ENCODE data around the gene UNKL. TPM values are rescaled to one million over a fixed set of nuclear protein-coding genes. Genes with fewer than 3 reads are reported as not detected.

UNKL gene
- total RNA-seq, 1 experiment from 2014 or later = 6.5 TPM

DNA sequence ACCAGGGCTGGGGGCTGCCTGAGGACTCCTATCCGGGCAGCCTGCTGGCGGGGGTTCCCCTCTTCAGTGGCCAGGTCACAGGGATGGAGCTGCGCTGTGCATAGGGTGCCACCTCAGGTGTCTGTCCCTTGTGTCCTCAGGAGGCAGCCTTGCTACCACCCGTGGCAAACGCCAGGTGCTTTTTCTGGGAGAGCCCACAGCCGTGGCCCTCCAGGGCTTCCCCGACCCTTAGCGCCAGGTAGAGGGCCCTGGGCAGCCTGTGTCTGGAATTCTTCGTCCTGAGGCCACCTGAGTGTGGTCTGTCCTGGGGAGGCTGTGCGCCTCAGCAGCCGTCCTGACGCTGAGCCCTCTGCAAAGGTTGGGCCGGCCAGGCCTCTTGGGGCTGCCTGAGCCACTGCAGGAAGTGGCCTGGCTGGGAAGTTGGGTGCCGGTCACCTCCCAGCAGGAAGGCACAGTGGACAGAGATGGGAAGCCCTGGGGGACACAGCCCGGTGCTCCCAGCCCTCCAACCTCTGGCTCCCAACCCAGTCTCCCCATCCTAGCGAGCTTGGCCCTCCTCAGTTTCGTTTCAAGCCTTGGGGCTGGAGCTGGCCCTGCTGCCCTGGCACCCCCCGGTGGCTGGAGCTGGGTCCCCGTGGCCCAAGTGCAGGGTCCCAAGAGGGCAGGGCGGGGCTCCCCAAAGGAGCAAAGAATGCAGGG, 88.7 kb downstream of the UNKL start:
- no peak for DNase-seq (ENCODE audit: low read depth)

DNA sequence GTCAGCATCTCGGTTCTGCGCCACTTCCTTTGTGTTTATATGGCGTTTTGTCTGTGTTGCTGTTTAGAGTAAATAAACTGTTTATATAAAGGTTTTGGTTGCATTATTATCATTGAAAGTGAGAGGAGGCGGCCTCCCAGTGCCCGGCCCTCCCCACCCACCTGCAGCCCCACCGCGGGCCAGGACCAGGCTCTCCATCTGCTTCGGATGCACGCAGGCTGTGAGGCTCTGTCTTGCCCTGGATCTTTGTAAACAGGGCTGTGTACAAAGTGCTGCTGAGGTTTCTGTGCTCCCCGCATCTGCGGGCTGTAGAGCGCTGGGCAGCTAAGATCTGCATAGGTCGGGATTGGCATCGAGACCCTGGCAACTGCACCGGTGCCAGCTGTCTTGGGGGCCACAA, 89.2 kb downstream of the UNKL start:
- no peak for DNase-seq (ENCODE audit: low read depth)

DNA sequence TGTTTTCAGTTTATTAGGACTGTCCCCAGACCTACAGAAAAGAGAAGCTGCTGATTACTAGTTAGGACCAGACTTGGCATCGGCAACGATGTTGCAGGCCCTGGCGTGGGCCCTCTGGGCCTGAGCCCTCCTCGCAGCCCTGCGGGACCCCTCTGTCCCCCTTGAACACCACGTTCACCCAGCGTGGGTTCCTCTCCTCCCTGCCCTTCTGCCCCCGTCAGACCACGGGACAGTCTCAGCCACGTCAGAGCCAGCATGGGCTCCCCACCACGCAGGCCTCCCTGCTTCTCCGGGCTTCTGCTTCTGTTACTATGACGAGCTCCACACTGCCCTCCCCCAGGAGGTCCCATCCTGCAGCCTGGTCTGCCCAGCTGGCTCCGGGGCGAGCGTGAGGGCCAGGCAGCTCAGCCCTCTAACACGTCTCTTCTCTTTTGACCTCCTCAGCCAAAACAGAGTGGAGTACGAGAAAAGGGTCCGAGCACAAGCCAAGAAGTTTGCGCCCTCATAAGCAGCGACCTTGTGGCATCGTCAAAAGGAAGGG, 90.1 kb downstream of the UNKL start:
- DNase-seq (ENCODE audit: low read depth) = no peak

DNA sequence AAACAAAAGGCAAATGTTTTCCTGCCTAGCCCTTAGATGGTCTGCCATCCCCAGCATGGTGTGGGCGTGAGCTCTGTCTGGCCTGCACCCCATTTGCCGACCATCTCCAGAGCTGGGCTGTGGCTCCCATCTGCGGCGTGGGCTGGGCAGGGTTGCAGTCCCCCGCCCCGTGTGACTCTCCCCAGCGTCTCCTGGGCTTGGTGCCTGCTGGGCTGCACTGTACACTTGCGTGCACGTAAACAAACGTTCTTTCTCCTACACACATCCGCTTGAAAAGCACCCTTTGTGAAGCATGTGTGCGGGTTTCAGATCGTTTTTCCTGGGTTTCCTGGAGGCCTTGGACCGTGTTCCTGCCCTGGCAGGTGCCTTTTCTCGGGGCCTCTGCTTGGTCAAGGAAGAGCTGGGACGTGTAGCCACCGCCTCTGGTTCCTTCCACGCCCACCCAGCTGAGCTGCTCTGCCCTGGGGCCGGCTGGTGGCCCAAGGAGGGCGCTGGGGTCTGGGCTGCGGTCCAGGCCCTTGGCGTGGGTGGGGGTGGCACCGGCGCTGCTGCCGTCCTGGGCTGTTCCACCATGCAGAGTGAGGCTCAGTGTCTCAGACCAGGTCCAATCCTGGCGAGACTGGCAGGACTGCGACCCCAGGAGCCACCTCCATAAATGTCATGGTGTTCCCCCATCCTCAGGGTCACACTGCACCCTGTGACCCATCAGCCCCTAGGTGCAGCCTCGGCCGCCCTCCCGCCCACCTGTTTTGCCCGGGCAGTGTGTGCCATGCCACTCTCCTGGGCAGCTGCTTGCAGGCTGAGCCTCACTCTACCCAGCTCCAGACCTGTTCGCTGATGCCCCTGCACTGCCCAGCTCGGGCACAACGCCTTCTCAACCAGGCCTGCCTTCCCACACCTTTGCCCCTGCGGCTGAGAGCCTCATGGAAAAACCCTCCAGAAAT, 90.9 kb downstream of the UNKL start:
- DNase-seq (ENCODE audit: low read depth) = no peak

DNA sequence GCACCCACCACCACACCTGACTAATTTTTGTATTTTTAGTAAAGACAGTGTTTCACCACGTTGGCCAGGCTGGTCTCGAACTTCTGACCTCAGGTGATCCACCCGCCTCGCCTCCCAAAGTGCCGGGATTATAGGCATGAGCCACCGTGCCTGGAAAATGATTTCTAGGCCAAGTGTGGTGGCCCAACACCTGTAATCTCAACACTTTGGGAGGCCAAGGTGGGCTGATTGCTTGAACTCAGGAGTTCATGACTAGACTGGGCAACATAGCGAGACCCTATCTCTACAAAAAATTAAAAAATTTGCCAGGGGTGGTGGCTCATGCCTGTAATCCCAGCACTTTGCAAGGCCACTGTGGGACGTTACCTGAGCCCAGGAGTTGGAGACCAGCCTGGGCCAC, 92.1 kb downstream of the UNKL start:
- DNase-seq (ENCODE audit: low read depth) = no peak

DNA sequence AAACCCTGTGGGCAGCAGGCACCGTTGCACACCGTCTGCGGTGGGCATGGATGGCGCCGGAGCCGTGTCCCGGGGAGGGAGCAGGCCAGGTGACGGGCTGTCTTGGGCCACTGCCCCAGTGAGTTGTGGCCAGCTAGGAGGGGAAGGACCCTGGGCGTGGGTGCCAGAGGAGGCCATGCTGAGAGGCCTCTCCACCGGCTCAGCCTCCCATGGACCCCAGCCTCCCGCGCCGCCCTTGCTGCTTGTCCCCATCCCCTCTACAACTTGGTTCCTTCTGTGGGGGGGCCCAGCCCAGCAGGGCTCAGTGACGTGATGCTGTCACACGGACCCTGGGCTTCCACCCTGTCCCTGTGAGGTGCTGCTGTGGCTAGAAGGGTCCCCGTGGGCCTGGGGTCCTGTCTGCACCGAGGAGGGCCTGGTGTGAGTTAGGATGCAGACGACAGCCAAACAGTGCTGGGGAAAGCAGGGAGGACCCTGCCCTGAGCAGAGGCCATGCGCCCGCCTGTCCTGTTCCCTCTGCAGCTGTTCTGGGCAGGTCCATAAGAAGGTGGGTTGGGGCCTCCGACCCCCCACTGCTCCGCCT, 93.8 kb downstream of the UNKL start:
- DNase-seq (ENCODE audit: low read depth) = no peak

DNA sequence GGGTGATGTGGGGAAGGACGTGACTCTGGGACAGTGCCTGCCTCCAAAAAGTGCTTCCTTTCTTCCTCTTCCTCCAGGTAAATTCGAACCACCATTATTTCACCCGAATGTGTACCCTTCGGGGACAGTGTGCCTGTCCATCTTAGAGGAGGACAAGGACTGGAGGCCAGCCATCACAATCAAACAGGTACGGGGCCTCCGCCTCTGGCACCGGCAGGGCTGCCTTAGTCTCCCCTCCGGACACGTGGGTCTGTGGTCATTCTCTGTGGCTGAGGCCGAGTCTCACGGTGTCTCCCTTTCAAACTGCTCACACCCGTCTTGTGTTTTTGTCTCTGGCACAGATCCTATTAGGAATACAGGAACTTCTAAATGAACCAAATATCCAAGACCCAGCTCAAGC, 94.4 kb downstream of the UNKL start:
- no peak for DNase-seq (ENCODE audit: low read depth)

DNA sequence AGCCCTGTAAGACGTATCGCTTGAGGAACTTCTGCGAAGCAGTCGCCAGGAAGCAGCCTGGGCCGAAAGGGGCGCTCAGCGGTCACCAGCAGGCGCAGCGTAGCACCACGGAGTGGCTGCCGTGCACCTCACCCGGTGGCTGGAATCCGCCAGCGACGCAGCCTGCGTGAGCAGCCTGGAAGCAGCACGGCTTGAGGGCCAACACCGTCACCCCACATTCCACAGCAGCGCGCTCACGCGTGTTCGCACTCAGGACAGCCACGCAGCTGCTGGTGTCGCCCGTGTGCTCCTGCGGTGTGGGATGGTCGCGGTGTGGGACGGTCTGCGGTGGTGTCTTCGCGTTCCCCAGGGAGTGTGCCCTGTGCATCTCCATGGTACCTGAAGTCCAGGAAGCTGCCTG, 95.5 kb downstream of the UNKL start:
- no peak for DNase-seq (ENCODE audit: low read depth)

DNA sequence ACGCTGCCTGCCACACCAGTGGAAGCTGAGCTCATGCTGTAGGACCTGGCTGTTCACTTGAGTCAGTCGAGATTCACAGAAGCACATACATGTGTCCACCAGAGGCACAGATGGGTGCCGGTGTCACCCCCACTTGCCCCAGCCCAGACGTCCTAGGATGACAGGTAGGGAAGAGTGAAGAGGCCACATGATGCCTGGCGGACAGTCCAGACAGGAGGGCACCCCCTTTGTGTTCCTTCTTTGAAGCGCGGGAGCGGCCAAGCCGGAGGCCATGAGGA, 96.3 kb downstream of the UNKL start:
- no peak for DNase-seq (ENCODE audit: low read depth)

DNA sequence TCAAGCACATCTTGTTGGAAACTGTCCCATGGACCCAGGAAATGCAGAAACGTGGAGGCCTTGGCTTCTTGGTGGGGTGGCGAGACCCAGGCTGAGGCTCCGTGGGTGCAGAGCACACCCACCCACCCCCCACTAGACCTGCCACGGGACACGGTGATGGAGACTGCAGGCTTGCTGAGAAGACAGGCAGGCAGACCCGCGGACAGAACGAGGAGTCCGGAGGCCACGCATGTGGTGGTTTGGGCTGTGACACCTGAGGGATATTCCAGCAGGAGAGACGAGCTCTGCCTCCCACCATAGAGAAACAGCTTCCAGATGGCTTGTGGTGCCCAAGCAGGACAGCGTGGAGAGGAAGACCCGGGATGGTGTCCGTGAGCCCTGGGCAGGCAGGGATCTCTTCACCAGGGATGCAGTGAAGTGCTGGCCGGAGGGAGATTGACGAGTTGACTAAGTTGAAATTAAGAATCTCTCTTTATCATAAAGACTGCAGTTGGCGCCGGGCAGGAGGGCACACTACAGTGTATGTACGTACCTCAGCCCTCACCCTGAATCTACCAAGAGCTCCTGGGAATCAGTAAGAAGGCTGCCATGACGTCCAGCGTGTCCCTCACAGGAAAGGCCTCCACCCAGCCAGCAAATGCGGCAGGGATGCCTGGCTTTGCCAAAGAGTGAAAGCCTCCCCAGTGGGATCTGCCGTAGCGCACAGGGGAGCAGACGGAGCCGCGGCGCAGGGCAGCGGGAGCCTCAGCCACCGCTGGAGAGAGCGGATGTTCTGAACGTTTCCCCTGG, 96.8 kb downstream of the UNKL start:
- DNase-seq (ENCODE audit: low read depth) = no peak

DNA sequence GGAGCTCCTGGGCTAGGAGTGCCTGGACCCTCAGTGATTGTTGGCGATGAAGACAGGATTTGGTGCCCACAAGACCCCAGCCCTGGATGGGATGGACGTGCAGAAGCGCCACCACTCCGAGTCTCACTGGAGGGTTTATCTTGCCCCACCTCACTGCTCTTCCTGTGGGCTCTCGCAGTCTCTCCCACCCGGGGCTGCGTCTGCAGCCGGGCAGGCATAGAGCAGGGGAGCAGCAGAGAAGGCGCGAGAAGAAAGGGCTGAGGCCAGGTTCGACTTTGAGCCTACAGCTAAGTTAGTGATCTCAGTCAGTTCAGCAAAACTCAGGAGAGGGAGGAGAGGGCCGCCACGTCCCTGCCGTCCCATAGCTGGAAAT, 98.5 kb downstream of the UNKL start:
- no peak for DNase-seq (ENCODE audit: low read depth)

DNA sequence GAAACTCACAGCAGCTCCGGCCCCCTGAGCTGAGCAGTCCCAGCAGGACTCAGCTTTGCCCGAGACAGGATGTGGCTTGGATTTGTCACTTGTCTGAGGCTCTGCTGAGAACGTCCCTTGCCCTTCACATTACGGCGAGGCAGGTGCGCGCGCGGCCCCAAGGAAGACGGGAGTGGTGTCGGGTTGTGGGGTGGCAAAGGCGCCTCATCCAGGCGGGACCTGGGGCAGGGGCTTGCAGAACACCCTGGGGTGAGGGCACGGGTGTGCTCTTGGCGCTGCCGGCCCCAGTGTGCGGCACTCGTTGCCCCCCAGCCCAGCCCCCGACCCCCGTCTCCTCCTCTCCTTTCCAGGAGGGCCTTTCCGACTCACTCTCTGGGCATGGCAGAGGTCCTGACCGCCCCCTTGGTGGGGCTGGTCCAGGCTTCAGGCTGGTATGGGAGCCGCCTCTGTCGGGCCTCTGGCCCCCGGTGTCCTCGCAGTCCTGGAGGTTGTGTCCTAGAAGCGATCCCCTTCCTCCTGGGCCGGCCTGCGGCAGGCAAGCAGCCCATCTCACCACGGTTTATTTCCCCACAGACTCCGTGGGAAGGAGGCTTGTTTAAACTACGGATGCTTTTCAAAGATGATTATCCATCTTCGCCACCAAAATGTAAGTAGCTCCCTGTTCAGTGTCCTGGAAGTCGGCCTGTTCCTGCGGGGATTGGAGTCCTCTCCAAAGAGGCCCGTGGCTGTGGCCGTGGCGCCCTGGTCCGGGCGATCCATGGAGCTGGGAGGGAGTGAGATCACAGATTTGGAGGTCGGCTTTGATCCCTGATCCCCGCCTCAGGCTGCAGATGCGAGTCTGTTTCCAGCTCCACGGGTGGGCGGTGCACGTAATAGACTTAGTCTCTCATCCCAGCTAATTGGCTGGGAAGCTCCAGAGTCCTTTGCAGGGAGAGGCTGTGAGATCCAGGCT, 99.1 kb downstream of the UNKL start:
- DNase-seq (ENCODE audit: low read depth) = no peak

DNA sequence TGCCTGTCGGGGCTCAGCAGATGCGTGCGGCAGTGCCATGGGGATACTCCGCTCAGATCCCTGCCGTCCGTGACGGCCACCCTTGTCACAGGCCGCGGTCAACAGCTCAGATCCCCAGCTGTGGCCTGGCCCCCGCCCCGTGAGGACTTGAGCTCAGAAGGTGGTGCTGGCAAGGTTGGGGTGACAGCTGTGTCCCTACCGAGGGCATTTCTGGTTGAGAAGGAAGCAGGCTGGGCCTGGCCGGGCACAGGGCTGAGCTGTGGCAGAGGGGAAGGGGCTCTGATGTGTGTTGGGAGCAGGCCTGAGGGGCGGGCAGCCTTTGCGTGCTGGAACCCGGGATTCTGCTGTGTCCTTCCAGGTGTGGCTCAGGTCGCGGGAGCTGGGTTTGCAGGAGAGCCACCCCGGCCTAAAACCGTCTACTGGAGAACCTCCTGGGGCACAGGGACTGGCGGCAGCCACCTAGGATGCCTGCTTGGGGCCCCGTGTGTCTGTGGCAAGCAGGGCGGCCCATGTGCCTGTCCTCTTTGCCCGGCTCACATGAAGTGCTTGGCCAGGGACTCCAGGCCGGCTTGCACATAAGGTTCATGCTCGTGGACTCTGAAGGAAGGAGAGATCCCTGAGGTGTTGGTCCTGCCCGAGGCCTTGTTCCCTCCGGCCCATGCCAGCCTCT, 100.0 kb downstream of the UNKL start:
- DNase-seq (ENCODE audit: low read depth) = no peak

DNA sequence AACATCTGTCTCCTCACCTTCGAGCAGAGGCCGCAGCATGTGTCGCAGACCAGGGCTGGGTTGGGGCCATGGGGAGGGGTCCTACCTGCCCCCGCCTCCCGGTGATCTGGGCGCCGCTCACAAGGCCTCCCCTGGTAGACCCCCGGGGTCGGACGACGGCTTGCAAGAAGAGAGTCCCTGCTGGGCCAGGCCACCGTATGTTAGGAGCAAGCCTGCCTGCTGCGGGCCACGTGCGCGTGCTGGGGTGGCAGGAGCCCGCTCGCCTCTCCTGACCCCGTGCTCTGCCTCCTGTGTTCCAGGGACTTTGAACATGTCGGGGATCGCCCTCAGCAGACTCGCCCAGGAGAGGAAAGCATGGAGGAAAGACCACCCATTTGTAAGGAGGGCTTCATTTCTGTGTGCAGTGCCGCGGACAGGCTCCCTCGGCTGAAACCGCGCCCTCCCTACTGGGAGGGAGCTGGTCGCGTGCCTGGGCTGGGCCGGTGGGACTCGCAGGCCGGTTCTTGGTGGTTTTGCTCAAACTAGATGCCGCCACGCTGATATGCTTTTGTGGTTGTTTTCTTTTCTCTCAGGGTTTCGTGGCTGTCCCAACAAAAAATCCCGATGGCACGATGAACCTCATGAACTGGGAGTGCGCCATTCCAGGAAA, 100.7 kb downstream of the UNKL start:
- no peak for DNase-seq (ENCODE audit: low read depth)

Other genes starting within 250 kb of the UNKL start
- gene TPSG1, start 189.4 kb downstream of the UNKL start, total RNA-seq (2014; rRNA removed; shearing (Covaris generic)) = not detected in 2 replicates
- gene TPSB2, start 184.5 kb downstream of the UNKL start, total RNA-seq (2014; rRNA removed; shearing (Covaris generic)) = 0.17 TPM in 1 of 2 replicates, not detected in the other
- gene TPSAB1, start 174.0 kb downstream of the UNKL start, total RNA-seq (2014; rRNA removed; shearing (Covaris generic)) = not detected in 2 replicates
- not detected in 2 replicates for gene TPSD1, start 158.6 kb downstream of the UNKL start, total RNA-seq (2014; rRNA removed; shearing (Covaris generic))
- 85.7 and 87.6 TPM in 2 replicates for gene UBE2I, start 105.1 kb downstream of the UNKL start, total RNA-seq (2014; rRNA removed; shearing (Covaris generic))
- gene BAIAP3, start 81.1 kb downstream of the UNKL start, total RNA-seq (2014; rRNA removed; shearing (Covaris generic)) = 0.34 TPM in 1 of 2 replicates, not detected in the other
- gene TSR3, start 62.8 kb downstream of the UNKL start, total RNA-seq (2014; rRNA removed; shearing (Covaris generic)) = 54.2 and 101 TPM in 2 replicates
- gene GNPTG, start 62.8 kb downstream of the UNKL start, total RNA-seq (2014; rRNA removed; shearing (Covaris generic)) = 43.8 and 50.1 TPM in 2 replicates
- gene UQCC4, start 6.0 kb upstream of the UNKL start, total RNA-seq (2014; rRNA removed; shearing (Covaris generic)) = 21.8 and 23.4 TPM in 2 replicates
- not detected in 2 replicates for gene PERCC1, start 16.4 kb upstream of the UNKL start, total RNA-seq (2014; rRNA removed; shearing (Covaris generic))
- gene CCDC154, start 29.9 kb upstream of the UNKL start, total RNA-seq (2014; rRNA removed; shearing (Covaris generic)) = 0.05 TPM in 1 of 2 replicates, not detected in the other
- gene CLCN7, start 60.3 kb upstream of the UNKL start, total RNA-seq (2014; rRNA removed; shearing (Covaris generic)) = 44.0 and 84.0 TPM in 2 replicates
- gene PTX4, start 74.2 kb upstream of the UNKL start, total RNA-seq (2014; rRNA removed; shearing (Covaris generic)) = not detected in 2 replicates
- gene TELO2, start 78.7 kb upstream of the UNKL start, total RNA-seq (2014; rRNA removed; shearing (Covaris generic)) = 15.1 and 16.6 TPM in 2 replicates
- gene TMEM204, start 119.0 kb upstream of the UNKL start, total RNA-seq (2014; rRNA removed; shearing (Covaris generic)) = not detected in 2 replicates
- 11.2 and 11.7 TPM in 2 replicates for gene IFT140, start 197.4 kb upstream of the UNKL start, total RNA-seq (2014; rRNA removed; shearing (Covaris generic))
- gene CRAMP1, start 197.7 kb upstream of the UNKL start, total RNA-seq (2014; rRNA removed; shearing (Covaris generic)) = 4.9 and 5.9 TPM in 2 replicates

Measured in M059J (cell line).